Muscle layer of colon (tissue), 2 donors: ENCODE measurements around the gene EFTUD2.
A peak's percentile ranks its signal among the peaks of the same experiment; 100 is the strongest.
"Not testable (repeated sequence)": the region's sequence is repeated elsewhere in the genome, so short reads cannot be mapped to it uniquely, and the experiment has no call there.

Experiments used
- H3K27ac ChIP-seq: one replicate; pipeline ENCODE4 v1.7.0; 2013; ENCODE audit warnings: low read depth, mild to moderate bottlenecking, low read length, moderate library complexity
- H3K27me3 ChIP-seq, 2 donors: one replicate each; pipeline ENCODE4 v1.7.0; 2013; ENCODE audit warnings: low read length in 2 of 2, mild to moderate bottlenecking in 2 of 2; ENCODE audit not compliant: insufficient read depth in 2 of 2, control insufficient read depth in 1 of 2
- H3K36me3 ChIP-seq: one replicate; pipeline ENCODE4 v1.7.0; 2013; ENCODE audit warnings: mild to moderate bottlenecking, low read length; ENCODE audit not compliant: insufficient read depth
- H3K4me1 ChIP-seq: one replicate; pipeline ENCODE4 v1.7.0; 2013; ENCODE audit warnings: mild to moderate bottlenecking, low read length; ENCODE audit not compliant: insufficient read depth
- H3K4me3 ChIP-seq, 2 donors: one replicate each; pipeline ENCODE4 v1.7.0; 2013; ENCODE audit warnings: low read length in 2 of 2, low read depth in 1 of 2, mild to moderate bottlenecking in 1 of 2, moderate library complexity in 1 of 2
- H3K9ac ChIP-seq: one replicate; pipeline ENCODE4 v1.7.0; 2013; ENCODE audit warnings: low read length
- H3K9me3 ChIP-seq: one replicate; pipeline ENCODE4 v1.7.0; 2013; ENCODE audit warnings: mild to moderate bottlenecking, low read length
- donor health status: abdominal sarcoma.
- donor health status: Adenocarcinoma of cecum.

Gene EFTUD2

GRCh38 chr17:44837196-44837595 is 62.0 kb downstream of the EFTUD2 start:
- Histone ChIP-seq H3K9ac (no peak overlapping the region), H3K36me3 (no peaks in the 10 kb centered on the region), H3K27me3 (no peaks in the 10 kb centered on the region), H3K9me3 (no peaks in the 10 kb centered on the region), H3K4me3 (no peak overlapping the region), H3K4me1 (no peaks in the 10 kb centered on the region), H3K27ac (no peak overlapping the region)

DNA sequence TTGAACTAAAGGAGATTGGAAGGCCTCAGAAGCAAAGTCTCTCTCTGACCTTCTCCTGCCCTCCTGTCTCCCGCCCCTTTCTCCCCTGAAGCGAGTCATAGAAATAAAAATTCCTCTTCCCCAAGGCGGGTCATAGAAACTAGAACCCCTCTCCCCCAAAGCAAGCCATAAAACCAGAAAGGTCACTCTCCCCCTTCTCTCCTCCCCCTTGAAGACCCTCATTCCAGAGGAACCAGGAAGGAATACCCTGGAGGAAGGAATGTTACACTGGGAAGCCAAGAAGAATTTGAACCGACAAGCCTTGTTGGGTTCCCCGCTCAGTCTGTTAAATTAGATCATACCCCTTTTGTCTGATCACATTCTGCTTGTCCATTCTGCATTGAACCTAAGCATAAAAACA is 66.4 kb downstream of the EFTUD2 start:
- no peak overlapping the region for H3K4me3 ChIP-seq
- H3K4me1 ChIP-seq: no peaks in the 10 kb centered on the region
- no peaks in the 10 kb centered on the region for H3K9me3 ChIP-seq
- peaks cover 0 to 11% of the 10 kb centered on the region in 2 donors for H3K27me3 ChIP-seq
- H3K36me3 ChIP-seq: no peaks in the 10 kb centered on the region
- no peak overlapping the region for H3K27ac ChIP-seq
- no peak overlapping the region for H3K9ac ChIP-seq

DNA sequence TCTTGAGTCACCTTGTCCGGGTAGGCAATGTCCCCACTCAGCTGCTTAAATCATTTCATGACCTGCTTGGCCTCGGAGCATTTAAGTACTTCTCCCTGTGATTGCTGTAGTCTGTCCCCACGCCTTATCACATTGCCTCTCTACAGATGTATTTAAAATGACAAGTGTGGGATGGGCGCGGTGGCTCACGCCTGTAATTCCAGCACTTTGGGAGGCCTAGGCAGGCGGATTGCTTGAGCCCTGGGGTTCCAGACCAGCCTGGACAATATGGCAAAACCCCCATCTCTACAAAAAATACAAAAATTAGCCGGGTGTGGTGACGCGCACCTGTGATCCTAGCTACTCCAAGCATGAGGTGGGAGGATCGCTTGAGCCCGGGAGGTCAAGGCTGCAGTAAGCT is 67.9 kb downstream of the EFTUD2 start:
- Histone ChIP-seq H3K4me1 (no peaks in the 10 kb centered on the region), H3K36me3 (no peaks in the 10 kb centered on the region), H3K4me3 (no peak overlapping the region), H3K27me3 (peaks cover 0 to 11% of the 10 kb centered on the region in 2 donors), H3K9ac (no peak overlapping the region), H3K9me3 (no peaks in the 10 kb centered on the region), H3K27ac (no peak overlapping the region)

GRCh38 chr17:44830359-44831288 is 68.6 kb downstream of the EFTUD2 start:
- Histone ChIP-seq H3K36me3 (no peaks in the 10 kb centered on the region), H3K9ac (no peak overlapping the region), H3K9me3 (no peaks in the 10 kb centered on the region), H3K27ac (peak overlapping the region; percentile 82), H3K27me3 (peaks cover 0 to 11% of the 10 kb centered on the region in 2 donors), H3K4me1 (no peaks in the 10 kb centered on the region), H3K4me3 (peak overlapping the region; percentile 42 to 80)

DNA sequence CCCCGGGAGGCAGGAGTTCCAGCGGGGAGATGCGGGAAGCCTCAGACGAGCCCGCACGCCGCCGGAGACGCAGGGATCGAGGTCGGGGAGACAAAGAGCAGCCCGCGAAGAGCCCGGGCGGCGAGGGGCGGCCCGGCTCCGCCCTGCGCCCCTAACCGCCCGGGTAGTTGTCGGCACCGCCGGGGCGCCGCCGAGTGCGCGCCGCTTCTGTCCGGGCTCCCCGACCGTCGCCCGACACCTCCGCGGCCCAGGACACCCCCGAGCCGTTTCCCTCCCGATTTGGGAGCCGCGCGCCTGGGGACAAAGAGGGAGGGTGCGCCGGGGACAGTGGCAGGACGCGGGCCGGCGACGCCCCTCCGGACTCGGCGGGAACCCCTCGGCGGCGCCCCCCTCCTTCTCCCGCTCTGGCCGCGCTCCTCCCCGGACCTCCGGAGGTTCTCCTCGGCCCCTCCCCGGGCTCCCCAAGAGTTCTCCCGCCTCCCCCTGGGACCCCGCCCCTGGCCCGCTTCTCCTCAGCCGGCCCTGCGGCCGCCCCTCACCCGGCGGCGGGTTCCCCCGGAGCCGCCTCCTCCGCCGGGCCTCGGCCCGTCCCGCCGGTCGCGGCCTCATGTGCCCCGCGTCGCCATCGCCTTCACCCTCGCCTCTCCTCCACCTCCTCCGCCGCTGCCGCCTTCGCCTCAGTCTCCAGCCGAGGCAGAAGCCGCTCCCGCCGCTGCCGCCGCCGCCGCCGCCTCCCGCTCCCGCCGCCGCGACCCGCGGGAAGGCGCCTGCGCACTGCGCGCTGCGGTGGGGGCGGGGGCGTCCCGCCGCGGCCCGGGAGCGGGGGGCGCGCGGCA is 69.5 kb downstream of the EFTUD2 start, which contains the start of gene GJC1:
GJC1 (minus strand) TSS at position 765 of the 836 bp plus-strand sequence. CDS start 24,470 bp downstream, outside the sequence.
- Histone ChIP-seq H3K9me3 (no peaks in the 10 kb centered on the region), H3K27ac (peak within 1 kb of the TSS; percentile 82), H3K27me3 (peaks cover 0 to 11% of the 10 kb centered on the region in 2 donors), H3K4me3 (peak within 1 kb of the TSS; percentile 58 to 80), H3K36me3 (no peaks in the 10 kb centered on the region), H3K4me1 (no peaks in the 10 kb centered on the region), H3K9ac (peak within 1 kb of the TSS; percentile 80)

GRCh38 chr17:44828919-44829522 is 70.2 kb downstream of the EFTUD2 start:
- no peaks in the 10 kb centered on the region for H3K9me3 ChIP-seq
- H3K27me3 ChIP-seq: peaks cover 0 to 11% of the 10 kb centered on the region in 2 donors
- H3K27ac ChIP-seq: peak overlapping the region; percentile 36
- H3K36me3 ChIP-seq: no peaks in the 10 kb centered on the region
- peak overlapping the region; percentile 58 to 80 for H3K4me3 ChIP-seq
- no peaks in the 10 kb centered on the region for H3K4me1 ChIP-seq
- H3K9ac ChIP-seq: peak overlapping the region; percentile 80

DNA sequence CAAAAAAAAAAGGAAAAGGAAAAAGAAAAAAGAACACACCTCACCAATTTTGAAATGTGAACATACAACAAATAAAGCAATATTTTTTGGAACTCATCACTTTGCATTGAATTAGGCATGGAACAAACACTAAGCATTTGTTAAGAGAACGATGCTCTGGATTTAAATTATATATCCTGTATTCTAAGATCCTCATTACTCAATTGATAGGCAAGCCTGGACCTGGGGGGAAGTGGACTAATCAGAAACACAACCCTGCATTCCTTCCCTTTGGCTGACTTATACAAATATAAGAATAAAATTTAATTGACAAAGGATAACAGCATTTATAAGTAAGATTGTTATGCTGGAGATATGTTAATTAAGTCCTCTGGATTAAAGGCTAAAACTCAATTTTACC is 71.4 kb downstream of the EFTUD2 start:
- Histone ChIP-seq H3K9ac (peak overlapping the region; percentile 80), H3K4me3 (peak overlapping the region; percentile 58 to 80), H3K27me3 (peaks cover 0 to 11% of the 10 kb centered on the region in 2 donors), H3K4me1 (no peaks in the 10 kb centered on the region), H3K27ac (peak overlapping the region; percentile 36), H3K9me3 (no peaks in the 10 kb centered on the region), H3K36me3 (no peaks in the 10 kb centered on the region)

DNA sequence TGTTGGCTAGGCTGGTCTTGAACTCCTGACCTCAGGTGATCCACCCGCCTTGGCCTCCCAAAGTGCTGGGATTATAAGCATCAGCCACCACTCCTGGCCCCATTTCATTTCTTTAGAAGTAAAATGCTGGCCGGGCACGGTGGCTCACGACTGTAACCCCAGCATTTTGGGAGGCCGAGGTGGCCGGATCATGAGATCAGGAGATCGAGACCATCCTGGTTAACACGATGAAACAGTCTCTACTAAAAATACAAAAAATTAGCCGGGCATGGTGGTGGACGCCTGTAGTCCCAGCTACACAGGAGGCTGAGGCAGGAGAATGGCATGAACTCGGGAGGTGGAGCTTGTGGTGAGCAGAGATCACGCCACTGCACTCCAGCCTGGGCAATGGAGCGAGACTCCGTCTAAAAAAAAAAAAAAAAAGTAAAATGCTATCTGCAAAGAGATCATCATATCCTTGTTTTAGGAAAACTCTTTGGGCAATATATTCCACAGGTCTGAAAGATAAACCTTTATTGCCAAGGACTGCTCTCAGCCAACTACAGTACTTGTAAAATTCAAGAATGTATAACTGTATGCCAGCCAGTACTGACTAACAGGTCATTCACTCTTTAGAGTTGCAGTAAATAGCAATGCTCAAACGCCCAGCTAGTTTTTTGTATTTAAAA is 73.0 kb downstream of the EFTUD2 start:
- H3K4me3 ChIP-seq: no peak overlapping the region
- H3K9me3 ChIP-seq: no peaks in the 10 kb centered on the region
- peak overlapping the region; percentile 61 for H3K27ac ChIP-seq
- no peak overlapping the region for H3K9ac ChIP-seq
- peaks cover 0 to 9% of the 10 kb centered on the region in 2 donors for H3K27me3 ChIP-seq
- H3K36me3 ChIP-seq: no peaks in the 10 kb centered on the region
- H3K4me1 ChIP-seq: no peaks in the 10 kb centered on the region

DNA sequence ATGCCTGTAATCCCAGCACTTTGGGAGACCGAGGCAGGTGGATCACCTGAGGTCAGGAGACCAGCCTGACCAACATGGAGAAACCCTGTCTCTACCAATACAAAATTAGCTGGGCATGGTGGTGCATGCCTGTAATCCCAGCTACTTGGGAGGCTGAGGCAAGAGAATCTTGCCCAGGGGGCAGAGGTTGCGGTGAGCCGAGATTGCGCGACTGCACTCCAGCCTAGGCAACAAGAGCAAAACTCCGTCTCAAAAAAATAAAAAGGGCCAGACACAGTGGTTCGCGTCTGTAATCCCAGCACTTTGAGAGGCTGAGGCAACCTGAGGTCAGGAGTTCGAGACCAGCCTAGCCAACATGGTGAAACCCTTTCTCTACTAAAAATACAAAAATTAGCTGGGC is 74.0 kb downstream of the EFTUD2 start:
- H3K9me3 ChIP-seq, H3K9ac ChIP-seq, H3K4me3 ChIP-seq, H3K4me1 ChIP-seq, H3K36me3 ChIP-seq, H3K27me3 ChIP-seq: not testable (repeated sequence)
- H3K27ac ChIP-seq: peak overlapping the region; percentile 61

- Histone ChIP-seq H3K27ac (peak overlapping the region; percentile 45), H3K9ac (no peak overlapping the region), H3K36me3 (no peaks in the 10 kb centered on the region), H3K27me3 (no peaks in the 10 kb centered on the region), H3K4me1 (peaks cover 22% of the 10 kb centered on the region), H3K4me3 (no peak overlapping the region), H3K9me3 (no peaks in the 10 kb centered on the region)
Observed at GRCh38 chr17:44820631-44821212, 78.5 kb downstream of the EFTUD2 start.
